ENCODE data around the gene ANKRD34A.
A peak's percentile ranks its signal among the peaks of the same experiment; 100 is the strongest.

The ANKRD34A gene

DNA sequence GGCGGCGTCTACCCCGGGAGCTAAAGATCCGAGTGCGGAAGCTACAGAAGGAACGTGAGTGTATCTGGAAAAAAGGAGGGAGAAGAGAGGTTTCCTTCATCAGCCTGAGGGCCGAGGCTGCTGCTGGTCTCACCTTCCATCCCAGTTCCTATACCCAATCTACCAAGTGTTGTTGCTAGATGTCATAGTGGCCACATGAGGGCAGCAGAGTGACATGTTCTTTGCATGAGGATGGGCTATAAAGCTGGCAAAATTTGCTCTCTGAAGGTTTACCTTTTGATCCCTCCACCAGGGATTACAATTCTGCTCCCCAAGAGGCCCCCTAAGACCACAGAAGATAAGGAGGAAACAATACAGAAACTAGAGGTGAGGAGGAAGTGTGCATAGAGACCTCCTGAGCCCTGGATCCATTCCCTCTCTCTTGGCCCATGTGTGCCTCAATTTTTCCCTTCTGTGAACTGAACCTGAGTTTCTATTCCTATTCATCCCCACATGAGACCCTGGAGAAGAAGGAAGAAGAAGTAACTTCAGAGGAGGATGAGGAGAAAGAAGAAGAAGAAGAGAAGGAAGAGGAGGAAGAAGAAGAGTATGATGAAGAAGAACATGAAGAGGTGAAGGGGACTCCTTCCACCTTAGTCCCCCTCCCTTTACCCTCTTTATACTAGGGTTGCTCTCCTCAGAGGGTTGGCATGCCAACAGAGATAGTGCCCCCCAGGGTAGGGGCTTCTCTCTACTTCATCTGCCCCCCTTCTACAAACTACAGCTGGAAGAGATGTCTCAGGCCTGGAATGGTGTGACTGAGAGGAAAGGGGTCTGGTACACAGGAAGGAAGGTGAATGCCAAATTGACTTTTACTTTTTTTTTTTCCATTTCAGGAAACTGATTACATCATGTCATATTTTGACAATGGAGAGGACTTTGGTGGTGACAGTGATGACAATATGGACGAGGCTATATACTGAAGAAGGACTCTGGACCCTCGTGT, 13.4 kb upstream of the ANKRD34A start:
- peak; percentile 68 for DNase-seq
- in situ Hi-C loops (cut with HindIII; ENCODE audit: low pct_ligation_motif_present, low sequenced_read_pairs), result no loop called here
- Histone ChIP-seq H3K27ac (peak overlapping the region; percentile 90), H3K4me3 (ENCODE audit: low read depth, low read length) (no peak overlapping the region), H3K27me3 (replicated peaks) (no peaks in the 10 kb centered on the region), H3K36me3 (replicated peaks) (no peaks in the 10 kb centered on the region)
- TF ChIP-seq, protein P1, sequence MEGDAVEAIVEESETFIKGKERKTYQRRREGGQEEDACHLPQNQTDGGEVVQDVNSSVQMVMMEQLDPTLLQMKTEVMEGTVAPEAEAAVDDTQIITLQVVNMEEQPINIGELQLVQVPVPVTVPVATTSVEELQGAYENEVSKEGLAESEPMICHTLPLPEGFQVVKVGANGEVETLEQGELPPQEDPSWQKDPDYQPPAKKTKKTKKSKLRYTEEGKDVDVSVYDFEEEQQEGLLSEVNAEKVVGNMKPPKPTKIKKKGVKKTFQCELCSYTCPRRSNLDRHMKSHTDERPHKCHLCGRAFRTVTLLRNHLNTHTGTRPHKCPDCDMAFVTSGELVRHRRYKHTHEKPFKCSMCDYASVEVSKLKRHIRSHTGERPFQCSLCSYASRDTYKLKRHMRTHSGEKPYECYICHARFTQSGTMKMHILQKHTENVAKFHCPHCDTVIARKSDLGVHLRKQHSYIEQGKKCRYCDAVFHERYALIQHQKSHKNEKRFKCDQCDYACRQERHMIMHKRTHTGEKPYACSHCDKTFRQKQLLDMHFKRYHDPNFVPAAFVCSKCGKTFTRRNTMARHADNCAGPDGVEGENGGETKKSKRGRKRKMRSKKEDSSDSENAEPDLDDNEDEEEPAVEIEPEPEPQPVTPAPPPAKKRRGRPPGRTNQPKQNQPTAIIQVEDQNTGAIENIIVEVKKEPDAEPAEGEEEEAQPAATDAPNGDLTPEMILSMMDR (IDR thresholded peaks at IDR 0.05; ENCODE audit: low read depth, low read length, missing control alignments), result peak; percentile 89

DNA sequence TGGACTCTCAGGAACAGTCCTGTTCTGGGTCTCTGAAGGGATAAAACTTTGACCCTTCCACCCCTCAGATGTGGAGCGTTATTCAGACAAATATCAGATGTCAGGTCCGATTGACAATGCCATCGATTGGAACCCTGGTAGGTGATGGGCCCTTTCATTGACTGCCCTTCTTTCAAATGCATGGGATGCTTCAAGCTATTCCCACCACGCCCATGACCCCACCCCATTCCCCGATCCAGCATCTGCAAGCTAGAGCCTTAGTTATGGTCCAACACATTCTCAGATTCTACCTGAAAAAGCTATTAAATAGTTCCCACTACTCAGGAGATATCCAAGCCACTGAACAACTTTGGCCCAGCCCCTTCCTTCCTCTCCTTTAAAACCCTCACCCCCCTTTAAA, 12.6 kb upstream of the ANKRD34A start:
- Histone ChIP-seq H3K27ac (no peak overlapping the region), H3K27me3 (replicated peaks) (no peaks in the 10 kb centered on the region), H3K4me3 (ENCODE audit: low read depth, low read length) (no peak overlapping the region), H3K36me3 (replicated peaks) (no peaks in the 10 kb centered on the region)
- in situ Hi-C loops (cut with HindIII; ENCODE audit: low pct_ligation_motif_present, low sequenced_read_pairs), result no loop called here
- TF ChIP-seq, protein P1 (IDR thresholded peaks at IDR 0.05; ENCODE audit: low read depth, low read length, missing control alignments), result no peak
- DNase-seq, result no peak

DNA sequence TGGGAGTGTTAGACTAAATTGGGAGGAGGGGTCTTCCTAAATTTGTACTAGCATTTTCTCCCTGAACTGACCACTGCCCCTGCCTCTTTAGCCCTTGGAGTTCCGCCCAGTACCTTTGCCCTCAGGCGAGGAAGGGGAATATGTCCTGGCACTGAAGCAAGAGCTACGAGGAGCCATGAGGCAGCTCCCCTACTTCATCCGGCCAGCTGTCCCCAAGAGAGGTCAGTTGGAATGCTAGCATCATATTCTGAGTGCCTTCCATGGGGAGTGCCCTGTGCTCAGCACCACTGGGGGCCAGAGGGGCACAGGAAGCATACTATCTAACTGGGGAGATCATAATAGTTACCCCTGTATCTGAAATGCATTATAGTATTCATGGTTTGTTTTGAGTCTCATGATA, 10.8 kb upstream of the ANKRD34A start:
- in situ Hi-C loops (cut with HindIII; ENCODE audit: low pct_ligation_motif_present, low sequenced_read_pairs), result no loop called here
- H3K4me3 ChIP-seq (ENCODE audit: low read depth, low read length), result no peak overlapping the region
- no peak overlapping the region for H3K27ac ChIP-seq
- no peaks in the 10 kb centered on the region for H3K27me3 ChIP-seq (replicated peaks)
- DNase-seq, result no peak
- TF ChIP-seq, protein P1 (IDR thresholded peaks at IDR 0.05; ENCODE audit: low read depth, low read length, missing control alignments), result no peak
- H3K36me3 ChIP-seq (replicated peaks), result no peaks in the 10 kb centered on the region

DNA sequence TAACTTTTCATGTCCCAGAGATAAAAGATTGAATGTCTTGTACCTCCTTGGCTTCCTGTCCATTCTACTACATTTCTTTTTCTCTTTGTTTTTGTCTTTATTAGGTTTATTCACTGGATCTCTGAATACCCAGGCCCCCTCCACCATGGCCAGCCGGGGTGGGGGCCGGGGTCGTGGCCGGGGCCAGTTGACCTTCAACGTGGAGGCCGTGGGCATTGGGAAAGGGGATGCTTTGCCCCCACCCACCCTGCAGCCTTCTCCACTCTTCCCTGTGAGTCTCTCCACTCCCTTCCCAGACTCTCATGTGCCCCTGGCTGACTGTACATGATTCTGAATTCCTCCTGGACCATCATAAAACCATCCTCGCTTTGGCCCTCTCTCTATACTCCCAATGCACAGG, 10.3 kb upstream of the ANKRD34A start:
- no peaks in the 10 kb centered on the region for H3K27me3 ChIP-seq (replicated peaks)
- TF ChIP-seq, protein P1 (IDR thresholded peaks at IDR 0.05; ENCODE audit: low read depth, low read length, missing control alignments), result no peak
- no peak overlapping the region for H3K4me3 ChIP-seq (ENCODE audit: low read depth, low read length)
- no peak for DNase-seq
- H3K27ac ChIP-seq, result no peak overlapping the region
- H3K36me3 ChIP-seq (replicated peaks), result no peaks in the 10 kb centered on the region
- in situ Hi-C loops (cut with HindIII; ENCODE audit: low pct_ligation_motif_present, low sequenced_read_pairs), result no loop called here

DNA sequence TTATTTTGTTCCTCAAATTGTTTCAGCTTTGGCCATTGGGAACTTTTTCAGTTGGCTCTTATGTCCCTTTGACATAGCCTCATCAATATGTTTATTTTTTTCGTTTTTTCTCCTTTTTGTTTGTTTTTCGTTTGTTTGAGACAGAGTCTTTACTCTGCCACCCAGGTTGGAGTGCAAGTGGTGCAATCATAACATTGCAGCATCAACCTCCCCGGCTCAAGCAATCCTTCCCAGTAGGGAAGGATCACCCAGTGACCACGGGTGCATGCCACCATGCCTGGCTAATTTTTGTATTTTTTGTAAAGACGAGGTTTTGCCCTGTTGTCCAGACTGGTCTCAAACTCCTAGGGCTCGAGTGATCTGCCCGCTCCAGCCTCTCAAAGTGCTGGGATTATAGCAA, 8.2 kb upstream of the ANKRD34A start:
- Histone ChIP-seq H3K27ac (no peak overlapping the region), H3K27me3 (replicated peaks) (no peaks in the 10 kb centered on the region), H3K4me3 (ENCODE audit: low read depth, low read length) (no peak overlapping the region), H3K36me3 (replicated peaks) (no peaks in the 10 kb centered on the region)
- in situ Hi-C loops (cut with HindIII; ENCODE audit: low pct_ligation_motif_present, low sequenced_read_pairs), result no loop called here
- no peak for DNase-seq
- TF ChIP-seq, protein P1 (IDR thresholded peaks at IDR 0.05; ENCODE audit: low read depth, low read length, missing control alignments), result no peak

Data from brain microvascular endothelial cell (primary cell).